LoVo (cell line): ENCODE data around the gene MEF2A.
"Not testable (repeated sequence)": the region's sequence is repeated elsewhere in the genome, so short reads cannot be mapped to it uniquely, and the experiment has no call there.

ENCODE experiments used
- DNase-seq: peaks from one replicate; pipeline ENCODE4 v3.0.0-alpha.2; 2016; ENCODE audit warnings: low spot score

MEF2A gene

GRCh38 chr15:99565299-99566156 is at the start of gene MEF2A:
MEF2A (plus strand) TSS chr15:99565984; CDS start chr15:99633120, 67,136 bp downstream.
- peak; percentile 94 for DNase-seq

- DNase-seq: no peak
Measured at GRCh38 chr15:99518191-99518590, 47.6 kb upstream of the MEF2A start.

GRCh38 chr15:99519366-99519765 is 46.4 kb upstream of the MEF2A start:
- DNase-seq: not testable (repeated sequence)

- DNase-seq: no peak
Measured at GRCh38 chr15:99522288-99522687, 43.5 kb upstream of the MEF2A start.

GRCh38 chr15:99526176-99526575 is 39.6 kb upstream of the MEF2A start:
- no peak for DNase-seq

GRCh38 chr15:99526671-99527070 is 39.1 kb upstream of the MEF2A start:
- no peak for DNase-seq

- no peak for DNase-seq
Measured at GRCh38 chr15:99536422-99537040, 29.3 kb upstream of the MEF2A start.

GRCh38 chr15:99537344-99537743 is 28.4 kb upstream of the MEF2A start:
- DNase-seq: no peak

GRCh38 chr15:99538261-99538660 is 27.5 kb upstream of the MEF2A start:
- no peak for DNase-seq

GRCh38 chr15:99542828-99543227 is 23.0 kb upstream of the MEF2A start:
- no peak for DNase-seq

- no peak for DNase-seq
Measured at GRCh38 chr15:99545605-99546004, 20.2 kb upstream of the MEF2A start.

- no peak for DNase-seq
Measured at GRCh38 chr15:99546441-99547100, 19.2 kb upstream of the MEF2A start.

- no peak for DNase-seq
Measured at GRCh38 chr15:99547517-99547916, 18.3 kb upstream of the MEF2A start.

GRCh38 chr15:99550077-99550476 is 15.7 kb upstream of the MEF2A start:
- no peak for DNase-seq

GRCh38 chr15:99552111-99552510 is 13.7 kb upstream of the MEF2A start:
- DNase-seq: no peak

- no peak for DNase-seq
Measured at GRCh38 chr15:99554880-99555488, 10.8 kb upstream of the MEF2A start.

GRCh38 chr15:99556011-99556410 is 9.8 kb upstream of the MEF2A start:
- DNase-seq: no peak

GRCh38 chr15:99556578-99556977 is 9.2 kb upstream of the MEF2A start:
- DNase-seq: no peak

- no peak for DNase-seq
Measured at GRCh38 chr15:99558084-99558483, 7.7 kb upstream of the MEF2A start.

GRCh38 chr15:99558571-99558970 is 7.2 kb upstream of the MEF2A start:
- no peak for DNase-seq

GRCh38 chr15:99561476-99562230 is 4.1 kb upstream of the MEF2A start:
- DNase-seq: no peak

GRCh38 chr15:99562238-99562637 is 3.5 kb upstream of the MEF2A start:
- DNase-seq: no peak
